CD14-positive monocyte (primary cell): ENCODE measurements around the gene GRM8. TPM values are rescaled to one million over a fixed set of nuclear protein-coding genes. Genes with fewer than 3 reads are reported as not detected.
A peak's percentile ranks its signal among the peaks of the same experiment; 100 is the strongest.

Source experiments
- DNase-seq, 3 donors: peaks; one replicate each; pipeline ENCODE4 v3.0.0-alpha.2; 2011 to 2022
- H2AFZ ChIP-seq: 2 replicates; pipeline ENCODE4 v1.6.0; 2012; ENCODE audit warnings: mild to moderate bottlenecking, low read depth, low read length, inconsistent platforms; ENCODE audit not compliant: insufficient read depth, poor library complexity, severe bottlenecking
- H3K27ac ChIP-seq, 2 donors: 1 replicate in 1 of 2; 2 replicates in 1 of 2; pipeline ENCODE4 v1.5.1; 2012 to 2013; ENCODE audit warnings: low read length in 2 of 2, control low read depth in 1 of 2, inconsistent platforms in 1 of 2, low read depth in 1 of 2, mild to moderate bottlenecking in 1 of 2
- H3K27me3 ChIP-seq, 2 donors: one replicate each; pipeline versions ENCODE4 v1.6.0 to v1.6.1; 2011 to 2013; ENCODE audit warnings: low read length in 2 of 2; ENCODE audit not compliant: control insufficient read depth in 2 of 2, insufficient read depth in 2 of 2
- H3K36me3 ChIP-seq, 2 donors: replicated peaks in 1 of 2; 1 replicate in 1 of 2; 2 replicates in 1 of 2; pipeline versions ENCODE4 v1.5.1 to v1.6.1; 2012 to 2013; ENCODE audit warnings: low read length in 2 of 2, control low read depth in 1 of 2, inconsistent platforms in 1 of 2, mild to moderate bottlenecking in 1 of 2; ENCODE audit not compliant: insufficient read depth in 2 of 2, control insufficient read depth in 1 of 2
- H3K4me1 ChIP-seq, 2 donors: 1 replicate in 1 of 2; 2 replicates in 1 of 2; pipeline versions ENCODE4 v1.5.1 to v1.6.1; 2012 to 2013; ENCODE audit warnings: low read length in 2 of 2, control low read depth in 1 of 2, inconsistent platforms in 1 of 2, mild to moderate bottlenecking in 1 of 2, moderate library complexity in 1 of 2; ENCODE audit not compliant: insufficient read depth in 2 of 2, control insufficient read depth in 1 of 2
- H3K4me2 ChIP-seq: replicated peaks from 2 replicates; pipeline ENCODE3; 2012; ENCODE audit warnings: low read length, moderate library complexity, mild to moderate bottlenecking; ENCODE audit not compliant: poor library complexity, severe bottlenecking; ENCODE audit errors: extremely low read depth
- H3K4me3 ChIP-seq, 3 experiments: fragments of 200-600 bp in 1 of 3; sonication (generic) in 1 of 3; replicated peaks in 1 of 3; 1 replicate in 2 of 3; 2 replicates in 1 of 3; pipeline ENCODE4 v1.5.1; 2011 to 2013; ENCODE audit warnings: low read length in 3 of 3, mild to moderate bottlenecking in 3 of 3, control low read depth in 2 of 3, low read depth in 2 of 3, inconsistent platforms in 1 of 3, moderate library complexity in 1 of 3
- H3K79me2 ChIP-seq: 2 replicates; pipeline ENCODE4 v1.6.0; 2012; ENCODE audit warnings: mild to moderate bottlenecking, control low read depth, inconsistent platforms, low read length, moderate library complexity; ENCODE audit not compliant: insufficient read depth
- H3K9ac ChIP-seq: 2 replicates; pipeline ENCODE4 v1.6.0; 2017; ENCODE audit warnings: low read length, mild to moderate bottlenecking; ENCODE audit not compliant: insufficient read depth, poor library complexity, severe bottlenecking
- H3K9me3 ChIP-seq, 2 donors: replicated peaks in 1 of 2; 1 replicate in 1 of 2; 2 replicates in 1 of 2; pipeline versions ENCODE4 v1.5.1 to v1.6.1; 2012 to 2013; ENCODE audit warnings: low read length in 2 of 2, control low read depth in 1 of 2; ENCODE audit not compliant: control insufficient read depth in 1 of 2, insufficient read depth in 1 of 2
- H4K20me1 ChIP-seq: 2 replicates; pipeline ENCODE4 v1.6.0; 2012; ENCODE audit warnings: mild to moderate bottlenecking, low read length, control low read depth, moderate library complexity; ENCODE audit not compliant: insufficient read depth
- H3K27ac Mint-ChIP-seq, 7 donors: one replicate each; pipeline ENCODE4 v1.8.0; 2020; ENCODE audit warnings: mild to moderate bottlenecking in 7 of 7, mixed read lengths in 7 of 7, moderate library complexity in 6 of 7, inconsistent platforms in 2 of 7
- H3K27me3 Mint-ChIP-seq, 3 donors: one replicate each; pipeline ENCODE4 v1.8.0; 2021 to 2022; ENCODE audit warnings: low read depth in 3 of 3, mild to moderate bottlenecking in 3 of 3, mixed read lengths in 3 of 3, moderate library complexity in 3 of 3, inconsistent platforms in 1 of 3
- H3K36me3 Mint-ChIP-seq, 2 donors: one replicate each; pipeline ENCODE4 v1.8.0; 2020; ENCODE audit warnings: mixed read lengths in 2 of 2, inconsistent platforms in 1 of 2, mild to moderate bottlenecking in 1 of 2
- H3K4me1 Mint-ChIP-seq: one replicate; pipeline ENCODE4 v1.8.0; 2020; ENCODE audit warnings: mild to moderate bottlenecking, mixed read lengths
- H3K4me3 Mint-ChIP-seq, 2 donors: one replicate each; pipeline ENCODE4 v1.8.0; 2020; ENCODE audit warnings: mild to moderate bottlenecking in 2 of 2, mixed read lengths in 2 of 2, moderate library complexity in 1 of 2
- H3K9me3 Mint-ChIP-seq, 7 donors: one replicate each; pipeline ENCODE4 v1.8.0; 2020 to 2022; ENCODE audit warnings: mixed read lengths in 7 of 7, mild to moderate bottlenecking in 6 of 7, moderate library complexity in 6 of 7, inconsistent platforms in 2 of 7
- WGBS: methylation state at CpG from one replicate; pipeline ENCODE4 v1.1.5; 2013; ENCODE audit warnings: missing lambda C conversion rate; ENCODE audit not compliant: insufficient coverage; 5-methylcytosine and 5-hydroxymethylcytosine counted together
- intact Hi-C, 2 donors: fragments of 100-400 bp; cut with micrococcal nuclease; formaldehyde crosslinking; loops; one replicate each; pipeline versions ENCODE4 v1.15.0 to v1.15.1; 2023
- polyA plus RNA-seq, 3 donors: library from polyadenylated mRNA; depleted of rRNA in 1 of 3; unstranded in 2 of 3; stranded (reverse) in 1 of 3; fragments of 300-500 nt in 2 of 3; fragments of >200 nt in 1 of 3; fragmentation: Illumina TruSeq in 2 of 3; gene quantifications; 1 replicate in 2 of 3; 2 replicates in 1 of 3; pipeline ENCODE4 v1.2.3, GENCODE V29; 2012 to 2021
- TF ChIP-seq, protein P1 (sequence below): fragments of 200-600 bp; IDR thresholded peaks from one replicate; pipeline ENCODE4 v1.8.0; 2022; ENCODE audit warnings: antibody characterized with exemption, mild to moderate bottlenecking

The GRM8 gene
- polyA plus RNA-seq, 3 donors: not detected

DNA sequence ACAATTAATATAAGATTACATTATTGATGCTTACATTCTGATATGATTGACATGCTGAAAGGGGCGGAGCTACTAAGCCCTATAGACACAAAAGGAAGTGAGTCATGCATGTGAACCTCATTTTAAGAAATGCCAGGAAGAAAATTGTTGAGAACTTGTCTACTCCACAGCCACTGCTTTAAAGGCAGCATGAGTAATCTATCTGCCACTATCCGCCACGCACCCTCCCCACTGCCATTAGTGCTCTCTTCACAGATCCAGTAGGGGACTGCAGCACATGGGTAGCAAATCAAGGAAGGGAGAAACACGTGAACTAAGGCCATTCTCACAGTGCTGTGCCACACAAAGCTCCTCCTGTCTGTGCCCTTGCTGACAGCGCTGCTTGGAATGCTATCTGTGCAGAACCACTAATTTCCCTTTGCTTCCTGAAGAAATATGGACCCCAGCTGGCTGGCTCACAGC is 524.8 kb downstream of the GRM8 start:
- TF ChIP-seq, protein P1, sequence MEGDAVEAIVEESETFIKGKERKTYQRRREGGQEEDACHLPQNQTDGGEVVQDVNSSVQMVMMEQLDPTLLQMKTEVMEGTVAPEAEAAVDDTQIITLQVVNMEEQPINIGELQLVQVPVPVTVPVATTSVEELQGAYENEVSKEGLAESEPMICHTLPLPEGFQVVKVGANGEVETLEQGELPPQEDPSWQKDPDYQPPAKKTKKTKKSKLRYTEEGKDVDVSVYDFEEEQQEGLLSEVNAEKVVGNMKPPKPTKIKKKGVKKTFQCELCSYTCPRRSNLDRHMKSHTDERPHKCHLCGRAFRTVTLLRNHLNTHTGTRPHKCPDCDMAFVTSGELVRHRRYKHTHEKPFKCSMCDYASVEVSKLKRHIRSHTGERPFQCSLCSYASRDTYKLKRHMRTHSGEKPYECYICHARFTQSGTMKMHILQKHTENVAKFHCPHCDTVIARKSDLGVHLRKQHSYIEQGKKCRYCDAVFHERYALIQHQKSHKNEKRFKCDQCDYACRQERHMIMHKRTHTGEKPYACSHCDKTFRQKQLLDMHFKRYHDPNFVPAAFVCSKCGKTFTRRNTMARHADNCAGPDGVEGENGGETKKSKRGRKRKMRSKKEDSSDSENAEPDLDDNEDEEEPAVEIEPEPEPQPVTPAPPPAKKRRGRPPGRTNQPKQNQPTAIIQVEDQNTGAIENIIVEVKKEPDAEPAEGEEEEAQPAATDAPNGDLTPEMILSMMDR: no peak
- Mint-ChIP-seq H3K9me3 (peaks cover 0 to 7% (median 2%) of the 10 kb centered on the region in 7 donors), H3K27ac (peak overlapping the region in 1 of 7 donors; percentile 17), H3K4me3 (no peak overlapping the region), H3K36me3 (no peaks in the 10 kb centered on the region), H3K4me1 (no peaks in the 10 kb centered on the region), H3K27me3 (no peaks in the 10 kb centered on the region)
- H3K9me3 ChIP-seq: no peaks in the 10 kb centered on the region
- H3K79me2 ChIP-seq: no peaks in the 10 kb centered on the region
- no peak overlapping the region for H2AFZ ChIP-seq
- no peak overlapping the region for H3K4me2 ChIP-seq
- no peaks in the 10 kb centered on the region for H3K36me3 ChIP-seq
- intact Hi-C loops: no loop called here
- no peaks in the 10 kb centered on the region for H3K27me3 ChIP-seq
- no peak overlapping the region for H3K27ac ChIP-seq
- no peaks in the 10 kb centered on the region for H4K20me1 ChIP-seq
- 82% methylated on average over 2 of the region's 5 CpGs for WGBS
- no peak overlapping the region for H3K9ac ChIP-seq
- peak in 1 of 3 donors; percentile 5 for DNase-seq
- no peak overlapping the region for H3K4me3 ChIP-seq
- no peaks in the 10 kb centered on the region for H3K4me1 ChIP-seq

- H3K4me2 ChIP-seq: no peak overlapping the region
- no peak overlapping the region for H3K9ac ChIP-seq
- H3K4me1 Mint-ChIP-seq: no peaks in the 10 kb centered on the region
- DNase-seq: no peak
- H3K27ac ChIP-seq: no peak overlapping the region
- H3K9me3 Mint-ChIP-seq: peaks cover 0 to 7% (median 2%) of the 10 kb centered on the region in 7 donors
- H3K4me1 ChIP-seq: no peaks in the 10 kb centered on the region
- no peak overlapping the region for H3K4me3 Mint-ChIP-seq
- intact Hi-C loops: no loop called here
- TF ChIP-seq, protein P1: no peak
- no peak overlapping the region for H3K27ac Mint-ChIP-seq
- H3K36me3 Mint-ChIP-seq: no peaks in the 10 kb centered on the region
- H4K20me1 ChIP-seq: no peaks in the 10 kb centered on the region
- H3K36me3 ChIP-seq: no peaks in the 10 kb centered on the region
- H3K27me3 Mint-ChIP-seq: peaks cover 0 to 3% (median 0%) of the 10 kb centered on the region in 3 donors
- no peak overlapping the region for H3K4me3 ChIP-seq
- H2AFZ ChIP-seq: no peak overlapping the region
- WGBS: 100% methylated on average over 2 of the region's 4 CpGs
- H3K79me2 ChIP-seq: no peaks in the 10 kb centered on the region
- H3K9me3 ChIP-seq: no peaks in the 10 kb centered on the region
- no peaks in the 10 kb centered on the region for H3K27me3 ChIP-seq
Measured at GRCh38 chr7:126723966-126724544, 528.7 kb downstream of the GRM8 start.
